HG03354 (cell line): ENCODE measurements around the gene CAMTA1.

Experiments
- ATAC-seq: cut with Tn5 transposase; IDR thresholded peaks from one replicate; pipeline ENCODE4 v1.9.1; 2021; ENCODE audit warnings: mild to moderate bottlenecking; ENCODE audit not compliant: unreplicated experiment, poor library complexity, severe bottlenecking

CAMTA1 gene

GRCh38 chr1:7658099-7658498 is 872.8 kb downstream of the CAMTA1 start:
- ATAC-seq: no peak

DNA sequence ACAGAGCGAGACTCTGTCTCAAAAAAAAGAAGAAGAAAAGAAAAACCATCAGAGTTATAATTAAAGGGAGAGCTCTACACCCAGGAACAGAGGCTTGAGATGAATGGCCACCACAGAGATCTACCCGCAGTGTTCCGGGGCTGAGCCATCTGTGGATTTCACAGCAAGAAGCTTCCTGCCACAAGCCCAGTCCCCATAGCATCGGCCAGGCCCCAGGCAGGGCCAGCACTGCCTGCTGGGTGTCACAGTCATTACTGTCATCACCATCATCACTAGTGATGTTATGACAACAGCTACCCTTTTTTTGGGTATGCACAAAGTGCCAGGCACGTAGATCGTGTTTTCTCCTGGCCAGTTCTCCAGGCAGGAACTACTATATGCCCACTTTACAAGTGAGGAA is 874.3 kb downstream of the CAMTA1 start:
- ATAC-seq: no peak

DNA sequence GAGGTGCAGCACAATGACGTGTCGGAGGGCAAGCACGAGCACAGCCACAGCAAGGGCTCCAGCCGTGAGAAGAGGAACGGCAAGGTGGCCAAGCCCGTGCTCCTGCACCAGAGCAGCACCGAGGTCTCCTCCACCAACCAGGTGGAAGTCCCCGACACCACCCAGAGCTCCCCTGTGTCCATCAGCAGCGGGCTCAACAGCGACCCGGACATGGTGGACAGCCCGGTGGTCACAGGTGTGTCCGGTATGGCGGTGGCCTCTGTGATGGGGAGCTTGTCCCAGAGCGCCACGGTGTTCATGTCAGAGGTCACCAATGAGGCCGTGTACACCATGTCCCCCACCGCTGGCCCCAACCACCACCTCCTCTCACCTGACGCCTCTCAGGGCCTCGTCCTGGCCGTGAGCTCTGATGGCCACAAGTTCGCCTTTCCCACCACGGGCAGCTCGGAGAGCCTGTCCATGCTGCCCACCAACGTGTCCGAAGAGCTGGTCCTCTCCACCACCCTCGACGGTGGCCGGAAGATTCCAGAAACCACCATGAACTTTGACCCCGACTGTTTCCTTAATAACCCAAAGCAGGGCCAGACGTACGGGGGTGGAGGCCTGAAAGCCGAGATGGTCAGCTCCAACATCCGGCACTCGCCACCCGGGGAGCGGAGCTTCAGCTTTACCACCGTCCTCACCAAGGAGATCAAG is 878.3 kb downstream of the CAMTA1 start:
- no peak for ATAC-seq

- no peak for ATAC-seq
These were observed 879.1 kb downstream of the CAMTA1 start for GRCh38 chr1:7664147-7664892.

- no peak for ATAC-seq
These were observed 879.6 kb downstream of the CAMTA1 start for GRCh38 chr1:7664893-7665250.

GRCh38 chr1:7666249-7666648 is 881.0 kb downstream of the CAMTA1 start:
- ATAC-seq: no peak

DNA sequence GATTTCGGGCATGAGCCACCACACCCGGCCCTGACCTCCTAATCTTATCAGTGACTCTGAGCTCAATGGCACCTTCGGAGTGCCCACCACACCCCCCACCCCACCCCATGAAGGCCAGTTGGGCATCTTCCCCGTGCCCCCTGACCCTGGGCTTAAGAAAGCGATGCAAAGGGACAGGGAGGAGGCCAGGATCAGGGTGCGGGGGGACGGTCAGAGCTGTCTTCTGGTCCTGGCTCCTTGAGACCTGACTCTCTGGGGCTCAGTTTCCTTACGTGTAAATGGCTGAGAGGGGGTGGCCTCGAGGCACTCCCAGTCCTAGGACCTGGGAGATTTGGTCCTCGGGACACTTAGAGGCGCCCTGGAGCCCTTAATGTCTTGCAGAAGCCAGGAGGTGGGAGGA is 881.9 kb downstream of the CAMTA1 start:
- ATAC-seq: no peak

DNA sequence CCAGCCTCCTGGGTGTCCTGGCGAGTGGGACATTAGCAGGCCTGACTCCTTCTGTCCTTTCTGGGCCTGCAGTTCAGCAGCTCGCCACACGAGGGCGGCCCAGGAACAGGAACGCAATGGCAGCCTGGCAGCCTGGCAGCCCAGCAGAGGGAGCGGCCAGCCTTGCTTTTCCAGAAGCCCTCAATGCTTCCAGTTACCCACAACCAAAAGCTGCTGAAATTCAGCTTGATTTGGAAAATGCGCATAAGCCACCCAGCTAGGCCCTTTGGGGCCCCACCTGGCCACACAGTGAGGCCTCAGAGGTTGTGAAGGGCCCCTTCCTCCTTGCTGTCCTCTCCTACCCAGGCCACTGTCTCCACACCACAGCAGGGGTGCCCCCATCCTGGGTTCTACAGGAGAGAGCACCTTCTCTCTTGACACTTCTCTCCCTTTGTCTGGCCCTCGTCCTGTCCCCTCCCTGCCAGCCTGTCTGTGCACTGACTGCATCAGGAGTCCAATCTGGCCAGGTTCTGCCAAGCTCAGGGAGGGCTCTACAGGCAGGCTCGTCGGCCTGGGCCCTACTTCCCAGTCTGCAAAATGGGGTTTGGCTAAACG is 882.5 kb downstream of the CAMTA1 start:
- peak; percentile 62 for ATAC-seq

GRCh38 chr1:7669559-7670311 is 884.5 kb downstream of the CAMTA1 start:
- peak; percentile 49 for ATAC-seq

GRCh38 chr1:7670334-7671145 is 885.3 kb downstream of the CAMTA1 start:
- ATAC-seq: no peak

DNA sequence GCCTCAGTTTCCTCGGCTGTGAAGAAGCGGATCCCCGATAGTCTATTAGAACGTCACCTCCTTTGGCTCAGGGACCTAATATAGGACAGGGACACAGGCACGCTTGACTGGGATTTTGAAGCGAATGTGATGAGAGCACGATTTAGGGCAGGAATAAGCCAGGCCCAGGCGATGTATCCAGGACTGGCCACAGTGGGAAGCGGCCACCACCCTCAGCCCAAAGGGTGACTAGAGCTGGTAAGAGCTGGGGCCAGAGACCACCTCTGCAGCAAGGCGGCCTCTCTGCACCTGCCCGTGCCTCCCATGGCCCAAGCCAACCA is 885.9 kb downstream of the CAMTA1 start:
- ATAC-seq: no peak

- no peak for ATAC-seq
These were observed 886.4 kb downstream of the CAMTA1 start for GRCh38 chr1:7671676-7672075.

- no peak for ATAC-seq
These were observed 887.6 kb downstream of the CAMTA1 start for GRCh38 chr1:7672864-7673263.

- ATAC-seq: no peak
These were observed 889.7 kb downstream of the CAMTA1 start for GRCh38 chr1:7674972-7675371.

DNA sequence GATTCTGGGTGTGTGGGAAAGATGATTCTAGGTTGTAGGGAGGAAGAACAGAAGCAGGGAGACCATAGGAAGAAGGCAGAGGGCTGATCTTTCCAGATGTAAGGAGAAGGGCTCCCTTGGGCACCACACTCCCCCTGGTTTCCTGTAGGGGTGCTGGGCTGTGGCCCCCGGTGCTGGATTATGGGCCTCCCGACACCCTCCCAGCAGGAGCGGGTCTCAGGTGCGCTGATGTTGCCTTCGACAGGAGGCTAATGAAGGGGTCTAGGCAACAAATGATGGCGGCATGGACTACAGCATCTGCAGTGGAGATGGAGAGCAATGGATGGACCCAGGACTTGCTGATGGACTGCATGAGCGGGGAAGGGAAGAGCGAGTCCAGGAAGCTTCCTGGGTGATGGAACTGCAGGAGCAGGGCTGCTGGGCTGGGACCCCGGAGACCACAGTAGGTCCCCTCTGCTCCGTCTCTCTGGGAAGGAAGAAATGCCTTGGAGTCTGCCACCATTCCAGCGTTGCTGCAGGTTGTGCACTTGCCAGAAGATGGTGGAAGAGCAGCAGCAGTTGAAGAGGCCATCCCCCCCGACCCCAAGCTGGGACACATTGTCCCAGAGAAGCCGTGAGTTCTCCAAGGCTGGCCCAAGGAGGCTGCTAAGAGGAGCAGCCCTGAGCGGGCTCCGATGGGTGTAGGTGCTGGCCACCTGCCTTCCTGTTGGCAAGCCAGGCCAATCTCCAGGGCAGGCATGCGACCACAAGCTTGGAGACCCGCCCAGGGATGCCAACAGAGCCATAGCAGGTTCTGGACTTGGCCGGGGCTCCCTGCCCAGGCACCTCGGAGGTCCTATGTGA is 890.4 kb downstream of the CAMTA1 start:
- no peak for ATAC-seq

GRCh38 chr1:7676274-7676945 is 891.2 kb downstream of the CAMTA1 start:
- ATAC-seq: no peak

DNA sequence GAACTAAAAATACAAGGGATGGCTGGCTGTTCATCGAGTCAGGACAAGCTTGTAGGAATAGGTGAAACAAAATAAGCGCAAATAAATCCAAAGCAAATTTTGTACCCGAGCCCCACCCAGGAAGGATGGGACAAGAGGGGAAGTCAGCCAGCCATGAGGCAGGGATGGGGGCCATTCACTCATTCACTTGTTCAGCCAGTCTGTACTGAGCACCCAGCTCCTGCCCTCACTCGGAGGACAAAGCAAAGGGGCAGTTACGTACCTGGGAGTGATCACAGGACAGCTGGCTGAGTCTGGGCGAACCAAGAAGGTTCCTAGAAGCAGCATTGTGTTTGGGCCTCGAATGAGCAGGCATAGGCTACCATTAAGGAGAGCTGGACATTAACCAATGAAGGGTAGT is 891.9 kb downstream of the CAMTA1 start:
- no peak for ATAC-seq

- no peak for ATAC-seq
These were observed 892.6 kb downstream of the CAMTA1 start for GRCh38 chr1:7677815-7678214.
